Stomach (tissue), 4 donors: ENCODE measurements around the gene SEPTIN10.

Source experiments
- CTCF ChIP-seq, 7 experiments: fragments of 450-650 bp in 4 of 7; fragments of 200-600 bp in 3 of 7; sonication (generic) in 3 of 7; IDR thresholded peaks; one replicate each; pipeline ENCODE4 v1.5.1; 2016 to 2019; ENCODE audit warnings: antibody characterized with exemption in 7 of 7, control low read depth in 2 of 7, mild to moderate bottlenecking in 1 of 7
- EP300 ChIP-seq: sonication (generic); formaldehyde crosslinking; IDR thresholded peaks from one replicate; pipeline ENCODE4 v1.6.1; 2017; ENCODE audit warnings: antibody characterized with exemption
- POLR2A ChIP-seq, 4 donors: fragments of 450-650 bp; IDR thresholded peaks; one replicate each; pipeline ENCODE4 v1.6.1; 2016; ENCODE audit warnings: antibody characterized with exemption in 4 of 4, control low read depth in 2 of 4, mild to moderate bottlenecking in 1 of 4, moderate library complexity in 1 of 4
- POLR2AphosphoS5 ChIP-seq, 3 donors: sonication (generic); formaldehyde crosslinking; IDR thresholded peaks; one replicate each; pipeline ENCODE4 v1.6.1; 2016; ENCODE audit warnings: antibody characterized with exemption in 3 of 3

DNA sequence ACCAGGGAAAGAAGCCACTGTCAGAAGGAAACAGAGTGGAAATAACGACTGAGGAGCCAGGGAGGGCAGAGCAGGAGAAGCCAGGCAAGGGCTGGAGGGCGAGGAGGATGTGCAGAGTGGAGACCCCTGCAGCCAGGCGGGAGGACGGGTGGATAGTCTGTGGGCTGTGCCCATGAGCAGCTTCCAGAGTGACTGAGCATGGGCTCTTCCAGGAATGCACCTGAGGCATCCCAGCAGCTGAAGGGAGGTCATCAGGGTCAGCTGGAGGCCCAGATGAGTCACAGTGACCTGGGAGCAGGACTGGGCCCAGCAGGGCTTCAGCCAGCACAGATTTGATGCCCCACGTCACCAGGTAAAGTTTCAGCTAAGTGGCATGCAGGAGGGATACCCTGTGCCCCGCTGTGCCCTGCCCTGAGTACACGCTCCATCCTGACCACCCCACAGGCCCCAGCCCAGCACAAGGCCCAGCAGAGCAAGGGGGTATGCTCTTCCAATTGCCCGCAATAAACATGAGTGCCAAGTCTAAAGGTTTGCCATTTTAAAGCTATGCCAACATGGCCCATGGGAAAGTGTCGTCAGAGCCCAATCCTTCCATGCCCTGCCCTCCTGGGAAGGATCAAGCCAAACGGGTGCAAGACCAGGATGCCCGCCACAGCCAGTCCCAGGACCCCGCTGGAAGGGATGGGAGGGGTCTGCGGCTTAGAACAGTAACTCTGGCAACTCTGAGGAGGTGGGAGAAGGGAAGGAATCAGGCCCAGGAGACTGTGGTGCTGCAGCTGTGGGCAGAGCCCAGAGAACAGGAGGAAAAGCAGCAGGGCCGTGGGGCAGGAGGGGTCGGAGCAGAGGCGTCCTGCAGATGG is 85.7 kb downstream of the SEPTIN10 start:
- TF ChIP-seq CTCF (IDR thresholded peaks at IDR 0.05) = no peak
- no peak for TF ChIP-seq POLR2A (IDR thresholded peaks at IDR 0.05)
- no peak for TF ChIP-seq EP300
- no peak for TF ChIP-seq POLR2AphosphoS5 (IDR thresholded peaks at IDR 0.05)
